H9 (cell line): Measurements from ENCODE around the gene MUC2. TPM values are rescaled to one million over a fixed set of nuclear protein-coding genes. Genes with fewer than 3 reads are reported as not detected.

Source experiments
- DNase-seq: peaks from one replicate; pipeline ENCODE4 v3.0.0-alpha.2; 2017
- H2AFZ ChIP-seq: one replicate; pipeline ENCODE4 v1.6.1; 2013; ENCODE audit warnings: mild to moderate bottlenecking, low read length, control low read depth, moderate library complexity
- H2AK5ac ChIP-seq: 2 replicates; pipeline ENCODE4 v1.6.1; 2013; ENCODE audit warnings: low read length, control low read depth, mixed read lengths; ENCODE audit not compliant: insufficient read length
- H2BK120ac ChIP-seq: one replicate; pipeline ENCODE4 v1.6.1; 2013; ENCODE audit warnings: low read depth, mild to moderate bottlenecking, low read length, control low read depth, inconsistent platforms; ENCODE audit not compliant: poor library complexity, severe bottlenecking
- H2BK12ac ChIP-seq: 2 replicates; pipeline ENCODE4 v1.6.1; 2013; ENCODE audit warnings: low read length, control low read depth, mixed read lengths, low read depth; ENCODE audit not compliant: insufficient read length
- H2BK15ac ChIP-seq: 2 replicates; pipeline ENCODE4 v1.6.1; 2013; ENCODE audit warnings: low read depth, low read length, control low read depth
- H2BK20ac ChIP-seq: one replicate; pipeline ENCODE4 v1.6.1; 2013; ENCODE audit warnings: low read depth, mild to moderate bottlenecking, low read length, control low read depth, inconsistent platforms; ENCODE audit not compliant: poor library complexity, severe bottlenecking
- H2BK5ac ChIP-seq: 2 replicates; pipeline ENCODE4 v1.6.1; 2013; ENCODE audit warnings: low read length, control low read depth, mixed read lengths; ENCODE audit not compliant: insufficient read length
- H3K14ac ChIP-seq: 2 replicates; pipeline ENCODE4 v1.6.1; 2013; ENCODE audit warnings: low read length, control low read depth; ENCODE audit not compliant: insufficient read depth
- H3K18ac ChIP-seq: 2 replicates; pipeline ENCODE4 v1.6.1; 2013; ENCODE audit warnings: low read depth, mild to moderate bottlenecking, mixed read lengths, low read length, control low read depth; ENCODE audit not compliant: insufficient read length
- H3K23ac ChIP-seq: 2 replicates; pipeline ENCODE4 v1.6.1; 2013; ENCODE audit warnings: low read length, control low read depth, mixed read lengths, low read depth; ENCODE audit not compliant: insufficient read length
- H3K23me2 ChIP-seq: 2 replicates; pipeline ENCODE4 v1.6.1; 2013; ENCODE audit warnings: low read depth, mild to moderate bottlenecking, mixed read lengths, low read length, control low read depth; ENCODE audit not compliant: insufficient read length, poor library complexity, severe bottlenecking
- H3K27ac ChIP-seq: 2 replicates; pipeline ENCODE4 v1.5.1; 2013; ENCODE audit warnings: low read length, control low read depth, mixed read lengths, low read depth; ENCODE audit not compliant: insufficient read length
- H3K27me3 ChIP-seq: 2 replicates; pipeline ENCODE4 v1.6.1; 2013; ENCODE audit warnings: low read length, control low read depth, inconsistent platforms; ENCODE audit not compliant: insufficient read depth
- H3K4ac ChIP-seq: 2 replicates; pipeline ENCODE4 v1.6.1; 2013; ENCODE audit warnings: low read depth, mild to moderate bottlenecking, control low read depth, inconsistent platforms, low read length, moderate library complexity
- H3K4me1 ChIP-seq: 2 replicates; pipeline ENCODE4 v1.6.1; 2013; ENCODE audit warnings: low read length, control low read depth, inconsistent platforms; ENCODE audit not compliant: insufficient read depth
- H3K4me2 ChIP-seq: 2 replicates; pipeline ENCODE4 v1.6.1; 2013; ENCODE audit warnings: low read length, control low read depth, mixed read lengths; ENCODE audit not compliant: insufficient read length, insufficient read depth
- H3K56ac ChIP-seq: 2 replicates; pipeline ENCODE4 v1.6.1; 2013; ENCODE audit warnings: low read depth, mild to moderate bottlenecking, mixed read lengths, low read length, control low read depth; ENCODE audit not compliant: insufficient read length
- H3K79me1 ChIP-seq: 2 replicates; pipeline ENCODE4 v1.6.1; 2013; ENCODE audit warnings: low read depth, mild to moderate bottlenecking, moderate library complexity, low read length, control low read depth, inconsistent platforms; ENCODE audit not compliant: insufficient read depth, poor library complexity, severe bottlenecking
- H3K79me2 ChIP-seq: 2 replicates; pipeline ENCODE4 v1.6.1; 2013; ENCODE audit warnings: low read length, control low read depth, inconsistent platforms; ENCODE audit not compliant: insufficient read depth
- H3K9ac ChIP-seq: 2 replicates; pipeline ENCODE4 v1.6.1; 2013; ENCODE audit warnings: low read length, control low read depth, mixed read lengths; ENCODE audit not compliant: insufficient read length; ENCODE audit errors: extremely low read depth
- H3K9me3 ChIP-seq: one replicate; pipeline ENCODE4 v1.6.1; 2013; ENCODE audit warnings: low read depth, low read length, inconsistent platforms; ENCODE audit not compliant: control insufficient read depth
- H3T11ph ChIP-seq: one replicate; pipeline ENCODE4 v1.6.1; 2013; ENCODE audit warnings: mild to moderate bottlenecking, low read length, control low read depth, inconsistent platforms
- H4K20me1 ChIP-seq: one replicate; pipeline ENCODE4 v1.6.1; 2013; ENCODE audit not compliant: control insufficient read depth, insufficient read length, insufficient read depth
- H4K5ac ChIP-seq: 2 replicates; pipeline ENCODE4 v1.6.1; 2013; ENCODE audit warnings: low read depth, mild to moderate bottlenecking, mixed read lengths, low read length, control low read depth; ENCODE audit not compliant: insufficient read length
- H4K8ac ChIP-seq: replicated peaks from 2 replicates; pipeline ENCODE4 v1.6.1; 2013; ENCODE audit warnings: low read length, control low read depth, mixed read lengths, low read depth; ENCODE audit not compliant: insufficient read length
- H4K91ac ChIP-seq: 2 replicates; pipeline ENCODE4 v1.6.1; 2013; ENCODE audit warnings: low read depth, mild to moderate bottlenecking, moderate library complexity, mixed read lengths, low read length, control low read depth; ENCODE audit not compliant: insufficient read length
- H3K27ac Mint-ChIP-seq, 3 experiments: 2 replicates in 2 of 3; 3 replicates in 1 of 3; pipeline ENCODE4 v1.8.0; 2020 to 2021; ENCODE audit warnings: mixed read lengths in 3 of 3, mild to moderate bottlenecking in 1 of 3, moderate library complexity in 1 of 3
- H3K27me3 Mint-ChIP-seq: 2 replicates; pipeline ENCODE4 v1.8.0; 2021; ENCODE audit warnings: low read depth, mild to moderate bottlenecking, moderate library complexity, mixed read lengths
- H3K36me3 Mint-ChIP-seq, 3 experiments: 2 replicates in 2 of 3; 3 replicates in 1 of 3; pipeline ENCODE4 v1.8.0; 2020 to 2021; ENCODE audit warnings: low read depth in 3 of 3, mixed read lengths in 3 of 3; ENCODE audit not compliant: insufficient read depth in 1 of 3
- H3K4me1 Mint-ChIP-seq, 2 experiments: 2 replicates each; pipeline ENCODE4 v1.8.0; 2020; ENCODE audit warnings: mixed read lengths in 2 of 2
- H3K4me3 Mint-ChIP-seq, 2 experiments: 2 replicates in 1 of 2; 3 replicates in 1 of 2; pipeline ENCODE4 v1.8.0; 2020 to 2021; ENCODE audit warnings: mild to moderate bottlenecking in 2 of 2, mixed read lengths in 2 of 2, moderate library complexity in 1 of 2
- H3K9me3 Mint-ChIP-seq, 2 experiments: 2 replicates in 1 of 2; 3 replicates in 1 of 2; pipeline ENCODE4 v1.8.0; 2020; ENCODE audit warnings: mild to moderate bottlenecking in 2 of 2, mixed read lengths in 2 of 2, moderate library complexity in 1 of 2
- WGBS: extraction: QIAGEN DNeasy Blood & Tissue Kit; methylation state at CpG from one replicate; pipeline ENCODE4 v1.1.7; 2013; ENCODE audit warnings: missing lambda C conversion rate, low lambda C conversion rate, mixed read lengths; ENCODE audit not compliant: insufficient read length; ENCODE audit errors: extremely low coverage; 5-methylcytosine and 5-hydroxymethylcytosine counted together
- total RNA-seq: library from RNA; stranded (reverse); gene quantifications from 2 replicates; pipeline ENCODE4 v1.2.1, GENCODE V29; 2021
- TF ChIP-seq, protein P1 (sequence below): fragments of 200-600 bp; sonication (generic); conservative IDR thresholded peaks from 3 replicates; pipeline ENCODE4 v1.8.0; 2021; ENCODE audit warnings: antibody characterized with exemption, mild to moderate bottlenecking

The MUC2 gene
- total RNA-seq, 1 experiment from 2014 or later = not detected

DNA sequence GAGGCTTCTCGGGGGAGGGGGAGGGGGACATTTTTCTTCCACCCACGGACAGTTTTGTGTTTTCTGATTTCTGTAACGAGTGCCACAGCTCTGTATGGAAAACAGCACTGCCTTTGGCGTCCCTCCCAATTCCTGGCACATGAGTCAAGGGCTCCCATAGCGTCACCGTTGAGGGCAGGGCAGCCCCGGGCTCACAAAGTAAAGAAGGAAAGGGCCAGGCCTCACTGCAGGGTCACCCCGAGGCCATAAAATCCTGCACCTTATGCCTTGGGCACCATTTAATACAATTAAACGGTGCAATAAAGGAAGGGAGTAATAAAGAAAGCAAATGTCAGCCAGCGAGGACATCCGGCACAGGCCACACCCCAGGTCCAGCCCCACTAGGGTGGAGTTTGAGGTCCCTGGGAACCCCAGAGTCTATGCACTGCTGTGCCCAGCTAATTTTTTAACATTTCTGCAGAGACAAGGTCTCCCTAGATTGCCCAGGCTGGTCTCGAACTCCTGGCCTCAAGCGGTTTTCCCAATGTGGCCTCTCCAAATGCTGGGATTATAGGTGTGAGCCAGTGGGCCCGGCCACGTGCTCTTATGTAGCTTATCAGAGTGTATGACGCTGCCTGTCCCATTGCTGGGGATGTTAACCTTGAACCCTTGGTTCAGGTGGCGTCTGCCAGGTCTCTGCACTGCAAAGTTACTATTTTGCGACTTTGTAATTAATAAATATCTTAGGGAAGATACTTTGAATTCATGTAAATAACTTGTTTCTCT lies 13.6 kb upstream of the MUC2 start:
- no peaks in the 10 kb centered on the region for H3K9me3 ChIP-seq
- no peaks in the 10 kb centered on the region for H3K79me1 ChIP-seq
- no peaks in the 10 kb centered on the region for H3K27me3 ChIP-seq
- no peak overlapping the region for H2AFZ ChIP-seq
- no peak overlapping the region for H4K8ac ChIP-seq
- H3K56ac ChIP-seq = no peak overlapping the region
- H2BK20ac ChIP-seq = no peak overlapping the region
- H3K79me2 ChIP-seq = no peaks in the 10 kb centered on the region
- no peak overlapping the region for H3T11ph ChIP-seq
- Mint-ChIP-seq H3K9me3 (peaks cover 10 to 19% of the 10 kb centered on the region in 2 experiments), H3K27ac (no peak overlapping the region), H3K27me3 (peaks cover 33% of the 10 kb centered on the region), H3K4me3 (no peak overlapping the region), H3K36me3 (no peaks in the 10 kb centered on the region), H3K4me1 (peaks cover 12 to 14% of the 10 kb centered on the region in 2 experiments; a peak in 3 of 4 replicates)
- H2BK120ac ChIP-seq = no peak overlapping the region
- no peak for DNase-seq
- no peak overlapping the region for H3K27ac ChIP-seq
- H2BK12ac ChIP-seq = no peak overlapping the region
- no peak overlapping the region for H3K4ac ChIP-seq
- TF ChIP-seq, protein P1, sequence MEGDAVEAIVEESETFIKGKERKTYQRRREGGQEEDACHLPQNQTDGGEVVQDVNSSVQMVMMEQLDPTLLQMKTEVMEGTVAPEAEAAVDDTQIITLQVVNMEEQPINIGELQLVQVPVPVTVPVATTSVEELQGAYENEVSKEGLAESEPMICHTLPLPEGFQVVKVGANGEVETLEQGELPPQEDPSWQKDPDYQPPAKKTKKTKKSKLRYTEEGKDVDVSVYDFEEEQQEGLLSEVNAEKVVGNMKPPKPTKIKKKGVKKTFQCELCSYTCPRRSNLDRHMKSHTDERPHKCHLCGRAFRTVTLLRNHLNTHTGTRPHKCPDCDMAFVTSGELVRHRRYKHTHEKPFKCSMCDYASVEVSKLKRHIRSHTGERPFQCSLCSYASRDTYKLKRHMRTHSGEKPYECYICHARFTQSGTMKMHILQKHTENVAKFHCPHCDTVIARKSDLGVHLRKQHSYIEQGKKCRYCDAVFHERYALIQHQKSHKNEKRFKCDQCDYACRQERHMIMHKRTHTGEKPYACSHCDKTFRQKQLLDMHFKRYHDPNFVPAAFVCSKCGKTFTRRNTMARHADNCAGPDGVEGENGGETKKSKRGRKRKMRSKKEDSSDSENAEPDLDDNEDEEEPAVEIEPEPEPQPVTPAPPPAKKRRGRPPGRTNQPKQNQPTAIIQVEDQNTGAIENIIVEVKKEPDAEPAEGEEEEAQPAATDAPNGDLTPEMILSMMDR = no peak
- H3K4me1 ChIP-seq = no peaks in the 10 kb centered on the region
- no CpG with 5 or more reads among the region's 18 CpGs for WGBS
- H3K18ac ChIP-seq = no peak overlapping the region
- no peak overlapping the region for H4K5ac ChIP-seq
- H3K4me2 ChIP-seq = no peak overlapping the region
- H2AK5ac ChIP-seq = no peak overlapping the region
- H3K14ac ChIP-seq = no peak overlapping the region
- no peak overlapping the region for H3K9ac ChIP-seq
- no peaks in the 10 kb centered on the region for H3K23me2 ChIP-seq
- no peak overlapping the region for H3K23ac ChIP-seq
- H4K20me1 ChIP-seq = no peaks in the 10 kb centered on the region
- no peak overlapping the region for H2BK15ac ChIP-seq
- H2BK5ac ChIP-seq = no peak overlapping the region
- no peak overlapping the region for H4K91ac ChIP-seq
